ENCODE data around the gene MAEA.

MAEA gene

GRCh38 chr4:1337951-1338751 is 48.5 kb downstream of the MAEA start:
- no peak for DNase-seq

- no peak for DNase-seq
These were observed 49.2 kb downstream of the MAEA start for GRCh38 chr4:1338752-1339414.

GRCh38 chr4:1339489-1339888 is 49.8 kb downstream of the MAEA start:
- no peak for DNase-seq

GRCh38 chr4:1340181-1340747 is 50.6 kb downstream of the MAEA start:
- DNase-seq, result no peak

- no peak for DNase-seq
These were observed 51.2 kb downstream of the MAEA start for GRCh38 chr4:1340861-1341260.

- DNase-seq, result no peak
These were observed 52.3 kb downstream of the MAEA start for GRCh38 chr4:1342003-1342402.

GRCh38 chr4:1344696-1345095 is 55.0 kb downstream of the MAEA start:
- DNase-seq, result no peak

GRCh38 chr4:1345903-1346780 is 56.5 kb downstream of the MAEA start:
- peak; percentile 76 for DNase-seq

GRCh38 chr4:1346781-1347409 is 57.2 kb downstream of the MAEA start, which contains the start of gene UVSSA:
Gene UVSSA (plus strand): TSS chr4:1347208. CDS start chr4:1348092, 884 bp downstream.
- peak; percentile 100 for DNase-seq

- DNase-seq, result peak; percentile 83
These were observed 57.7 kb downstream of the MAEA start for GRCh38 chr4:1347410-1347864.

- no peak for DNase-seq
These were observed 58.4 kb downstream of the MAEA start for GRCh38 chr4:1348014-1348513.

- DNase-seq, result no peak
These were observed 59.1 kb downstream of the MAEA start for GRCh38 chr4:1348746-1349145.

GRCh38 chr4:1349359-1350168 is 59.9 kb downstream of the MAEA start:
- no peak for DNase-seq

- no peak for DNase-seq
These were observed 60.5 kb downstream of the MAEA start for GRCh38 chr4:1350169-1350520.

GRCh38 chr4:1351854-1352566 is 62.3 kb downstream of the MAEA start:
- peak; percentile 99 for DNase-seq

- DNase-seq, result no peak
These were observed 62.8 kb downstream of the MAEA start for GRCh38 chr4:1352567-1352900.

GRCh38 chr4:1353186-1354055 is 63.7 kb downstream of the MAEA start:
- DNase-seq, result no peak

GRCh38 chr4:1354136-1354982 is 64.7 kb downstream of the MAEA start:
- DNase-seq, result no peak

- no peak for DNase-seq
These were observed 65.2 kb downstream of the MAEA start for GRCh38 chr4:1354983-1355275.

Measured in activated CD8-positive, alpha-beta memory T cell treated with anti-CD3 and anti-CD28 coated beads, Interleukin-2, amount 50 U/mL, for 48 hours (primary cell).